Hematopoietic multipotent progenitor cell treated with erythropoietin and hydrocortisone succinate and interleukin-3 and kit ligand, for 8 days (in vitro differentiated cells): Measurements from ENCODE around the gene PC.

ENCODE experiments used
- DNase-seq: peaks from one replicate; pipeline ENCODE4 v3.0.0-alpha.2; 2015

PC gene

GRCh38 chr11:66864924-66865697 is 93.1 kb downstream of the PC start:
- no peak for DNase-seq

GRCh38 chr11:66864172-66864901 is 93.8 kb downstream of the PC start:
- DNase-seq = no peak

DNA sequence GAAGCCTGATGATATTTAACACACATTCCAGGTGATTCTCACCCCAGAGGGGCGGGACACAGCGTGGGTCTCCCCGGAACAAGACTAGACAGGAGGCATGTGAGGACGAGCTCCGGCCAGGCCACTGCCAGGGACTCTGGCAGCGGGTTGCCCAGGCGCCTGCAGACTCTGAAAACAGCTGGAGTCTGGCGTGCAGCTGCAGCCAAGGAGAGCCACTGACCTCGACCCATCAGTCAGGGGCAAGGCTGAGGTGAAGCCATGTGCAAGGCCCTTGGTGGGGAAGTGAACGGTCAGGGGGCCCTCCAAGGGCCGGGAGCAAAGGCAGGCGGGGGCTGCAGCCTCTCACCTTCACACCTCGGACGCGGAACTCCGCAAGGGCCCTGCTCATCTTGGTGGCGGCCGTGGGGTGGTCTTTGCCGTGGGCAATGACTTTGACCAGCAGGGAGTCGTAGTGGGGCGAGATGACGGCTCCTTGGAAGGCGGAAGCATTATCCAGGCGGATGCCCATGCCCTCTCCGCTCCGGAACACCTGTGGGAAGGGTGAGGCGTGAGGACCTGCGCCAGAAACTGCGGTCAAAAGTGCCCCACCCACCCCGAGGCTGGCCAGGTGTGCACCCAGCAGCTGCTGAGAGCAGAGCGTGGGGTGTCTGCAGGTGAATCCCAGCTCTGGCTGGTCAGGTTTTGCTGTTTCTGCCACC is 94.6 kb downstream of the PC start:
- DNase-seq = no peak

- DNase-seq = no peak
Measured at GRCh38 chr11:66862559-66863037, 95.6 kb downstream of the PC start.

GRCh38 chr11:66861774-66862558 is 96.2 kb downstream of the PC start:
- DNase-seq = no peak

DNA sequence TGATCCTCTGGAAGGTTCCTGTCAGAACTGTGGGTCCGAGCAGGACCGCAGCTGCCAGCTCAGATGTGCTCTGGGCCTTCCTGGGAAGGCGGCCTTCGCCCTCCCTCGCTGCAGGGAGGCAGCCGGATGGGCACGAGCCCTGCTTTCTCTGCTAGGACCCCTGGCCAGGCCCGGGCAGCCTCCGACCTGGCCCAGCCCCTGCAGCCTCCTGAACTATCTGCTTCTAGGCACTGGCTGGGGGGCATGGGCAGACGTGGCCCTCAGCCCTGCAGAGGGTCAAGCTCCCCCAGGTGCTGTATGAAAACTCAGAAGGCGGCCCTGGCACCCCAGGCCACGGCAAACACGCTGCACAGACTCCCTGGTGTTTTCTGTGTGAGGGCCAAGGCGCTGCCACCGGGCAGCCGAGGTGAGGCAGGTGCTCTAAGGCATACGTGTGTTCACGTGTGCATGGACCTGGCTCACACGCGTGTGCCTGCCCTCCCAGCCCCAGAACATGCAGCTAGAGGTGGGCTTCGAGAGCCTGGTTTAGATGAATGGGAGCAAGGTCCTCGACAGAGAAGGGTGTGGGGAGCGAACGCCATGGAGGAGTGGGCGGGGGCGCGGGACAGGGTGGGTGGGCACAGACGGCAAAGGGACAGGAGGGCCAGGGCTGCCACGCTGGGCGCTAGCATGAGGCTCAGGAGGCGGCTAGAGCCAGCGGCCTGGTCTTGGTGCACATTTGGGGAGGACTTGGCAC is 97.0 kb downstream of the PC start:
- DNase-seq = no peak

DNA sequence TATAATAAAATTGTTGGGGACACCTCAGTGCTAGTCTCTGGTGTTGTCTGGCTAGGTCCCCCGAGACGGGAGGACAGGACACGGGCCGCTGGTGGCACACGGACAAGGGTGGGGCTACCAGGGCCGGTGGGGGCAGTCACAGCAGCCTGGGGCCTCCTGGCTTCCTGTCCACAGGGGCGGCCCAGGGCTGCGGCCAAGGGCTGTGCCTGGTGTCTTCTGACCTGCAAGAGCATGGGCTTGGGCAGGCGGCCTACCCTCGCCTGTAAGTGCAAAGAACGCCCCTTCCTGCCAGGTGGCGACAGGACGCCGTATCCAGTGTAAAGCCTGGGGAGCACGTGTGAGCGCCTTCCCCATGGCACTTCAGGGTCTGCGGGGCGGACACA is 97.7 kb downstream of the PC start:
- DNase-seq = no peak

- DNase-seq = peak; percentile 29
Measured at GRCh38 chr11:66859686-66860448, 98.3 kb downstream of the PC start.

- DNase-seq = no peak
Measured at GRCh38 chr11:66858939-66859685, 99.1 kb downstream of the PC start.

DNA sequence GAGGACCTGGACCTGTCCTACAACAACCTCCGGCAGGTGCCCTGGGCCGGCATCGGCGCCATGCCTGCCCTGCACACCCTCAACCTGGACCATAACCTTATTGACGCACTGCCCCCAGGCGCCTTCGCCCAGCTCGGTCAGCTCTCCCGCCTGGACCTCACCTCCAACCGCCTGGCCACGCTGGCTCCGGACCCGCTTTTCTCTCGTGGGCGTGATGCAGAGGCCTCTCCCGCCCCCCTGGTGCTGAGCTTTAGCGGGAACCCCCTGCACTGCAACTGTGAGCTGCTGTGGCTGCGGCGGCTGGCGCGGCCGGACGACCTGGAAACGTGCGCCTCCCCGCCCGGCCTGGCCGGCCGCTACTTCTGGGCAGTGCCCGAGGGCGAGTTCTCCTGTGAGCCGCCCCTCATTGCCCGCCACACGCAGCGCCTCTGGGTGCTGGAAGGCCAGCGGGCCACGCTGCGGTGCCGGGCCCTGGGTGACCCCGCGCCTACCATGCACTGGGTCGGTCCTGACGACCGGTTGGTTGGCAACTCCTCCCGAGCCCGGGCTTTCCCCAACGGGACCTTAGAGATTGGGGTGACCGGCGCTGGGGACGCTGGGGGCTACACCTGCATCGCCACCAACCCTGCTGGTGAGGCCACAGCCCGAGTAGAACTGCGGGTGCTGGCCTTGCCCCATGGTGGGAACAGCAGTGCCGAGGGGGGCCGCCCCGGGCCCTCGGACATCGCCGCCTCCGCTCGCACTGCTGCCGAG is 99.8 kb downstream of the PC start:
- DNase-seq = no peak

GRCh38 chr11:66857927-66858185 is 100.3 kb downstream of the PC start:
- DNase-seq = no peak

DNA sequence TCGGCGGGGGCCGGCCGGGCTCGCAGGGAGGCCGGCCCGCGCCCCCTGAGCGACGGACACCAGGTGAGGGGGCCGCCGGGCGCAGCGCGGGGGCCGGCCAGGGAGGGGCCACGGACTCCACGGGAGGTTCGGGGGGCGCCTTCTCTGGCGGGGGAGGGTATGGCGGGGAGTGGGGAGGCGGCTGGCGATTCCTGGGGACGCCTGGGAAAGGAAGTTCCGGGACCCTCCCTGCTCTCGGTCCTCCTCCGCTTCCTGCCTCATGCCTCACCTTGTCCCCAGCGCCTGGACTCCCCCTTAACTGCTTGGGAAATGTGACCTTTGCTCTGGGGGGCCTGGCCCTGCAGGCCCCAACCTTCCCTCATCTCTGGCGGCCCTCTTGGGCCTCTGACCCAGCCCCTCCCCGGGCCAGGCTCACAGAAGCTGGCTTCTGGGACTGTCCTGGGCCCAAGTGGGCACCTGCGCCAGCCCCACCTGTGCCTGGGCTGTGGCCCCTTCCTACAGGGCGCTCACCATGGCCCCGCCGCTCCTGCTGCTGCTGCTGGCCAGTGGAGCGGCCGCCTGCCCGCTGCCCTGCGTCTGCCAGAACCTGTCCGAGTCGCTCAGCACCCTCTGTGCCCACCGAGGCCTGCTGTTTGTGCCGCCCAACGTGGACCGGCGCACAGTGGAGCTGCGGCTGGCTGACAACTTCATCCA is 100.8 kb downstream of the PC start:
- no peak for DNase-seq

DNA sequence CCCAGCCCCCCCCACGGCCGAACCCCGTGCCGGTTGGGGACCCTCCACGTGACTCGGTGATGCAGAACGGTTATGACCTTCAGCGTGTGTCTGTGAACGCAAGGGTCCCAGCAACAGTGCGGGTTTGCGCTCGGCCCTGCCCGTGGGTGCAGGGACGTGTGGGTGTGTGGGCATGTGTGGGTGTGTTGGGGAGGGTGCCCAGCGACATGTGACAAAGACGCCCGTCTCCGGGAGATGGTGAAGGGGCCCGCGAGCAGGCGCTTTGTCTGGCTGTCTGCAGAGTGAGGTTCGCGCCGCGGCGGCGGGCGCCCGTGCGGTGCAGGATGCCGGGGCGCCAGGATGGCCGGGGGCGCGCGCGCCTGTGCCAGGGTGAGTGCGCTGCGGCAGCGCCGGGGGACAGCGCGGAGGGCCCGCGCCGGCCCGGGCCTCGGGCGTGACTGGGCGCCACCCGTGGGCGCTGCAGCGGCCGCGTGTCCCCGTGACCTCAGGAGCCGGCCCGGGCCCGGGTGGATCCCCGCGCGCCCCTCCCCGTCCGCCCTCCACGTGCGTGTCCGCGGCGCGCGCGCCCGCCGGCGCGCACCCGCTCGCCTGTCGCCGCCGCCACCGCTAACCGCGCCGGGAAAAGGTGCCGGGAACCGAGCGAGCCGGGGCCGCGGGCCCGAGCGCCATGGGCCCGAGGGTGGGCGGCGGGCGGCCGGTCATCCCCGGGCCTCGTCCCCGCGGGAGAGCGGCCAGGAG is 101.5 kb downstream of the PC start, which contains the start of gene LRFN4:
TSS of gene LRFN4 (plus strand) at position 569 of the 738 bp plus-strand sequence. CDS start 681 bp downstream, outside the sequence.
- DNase-seq = no peak

- peak; percentile 94 for DNase-seq
Measured at GRCh38 chr11:66855574-66856495, 102.3 kb downstream of the PC start.

- no peak for DNase-seq
Measured at GRCh38 chr11:66854729-66855211, 103.4 kb downstream of the PC start.

GRCh38 chr11:66854231-66854661 is 103.9 kb downstream of the PC start:
- no peak for DNase-seq
